H9 (cell line): ENCODE results near the gene MKNK2. TPM values are rescaled to one million over a fixed set of nuclear protein-coding genes. Genes with fewer than 3 reads are reported as not detected.

Experiments
- DNase-seq: peaks from one replicate; pipeline ENCODE4 v3.0.0-alpha.2; 2017
- H2AFZ ChIP-seq: one replicate; pipeline ENCODE4 v1.6.1; 2013; ENCODE audit warnings: mild to moderate bottlenecking, low read length, control low read depth, moderate library complexity
- H2AK5ac ChIP-seq: 2 replicates; pipeline ENCODE4 v1.6.1; 2013; ENCODE audit warnings: low read length, control low read depth, mixed read lengths; ENCODE audit not compliant: insufficient read length
- H2BK120ac ChIP-seq: one replicate; pipeline ENCODE4 v1.6.1; 2013; ENCODE audit warnings: low read depth, mild to moderate bottlenecking, low read length, control low read depth, inconsistent platforms; ENCODE audit not compliant: poor library complexity, severe bottlenecking
- H2BK12ac ChIP-seq: 2 replicates; pipeline ENCODE4 v1.6.1; 2013; ENCODE audit warnings: low read length, control low read depth, mixed read lengths, low read depth; ENCODE audit not compliant: insufficient read length
- H2BK15ac ChIP-seq: 2 replicates; pipeline ENCODE4 v1.6.1; 2013; ENCODE audit warnings: low read depth, low read length, control low read depth
- H2BK20ac ChIP-seq: one replicate; pipeline ENCODE4 v1.6.1; 2013; ENCODE audit warnings: low read depth, mild to moderate bottlenecking, low read length, control low read depth, inconsistent platforms; ENCODE audit not compliant: poor library complexity, severe bottlenecking
- H2BK5ac ChIP-seq: 2 replicates; pipeline ENCODE4 v1.6.1; 2013; ENCODE audit warnings: low read length, control low read depth, mixed read lengths; ENCODE audit not compliant: insufficient read length
- H3K14ac ChIP-seq: 2 replicates; pipeline ENCODE4 v1.6.1; 2013; ENCODE audit warnings: low read length, control low read depth; ENCODE audit not compliant: insufficient read depth
- H3K18ac ChIP-seq: 2 replicates; pipeline ENCODE4 v1.6.1; 2013; ENCODE audit warnings: low read depth, mild to moderate bottlenecking, mixed read lengths, low read length, control low read depth; ENCODE audit not compliant: insufficient read length
- H3K23ac ChIP-seq: 2 replicates; pipeline ENCODE4 v1.6.1; 2013; ENCODE audit warnings: low read length, control low read depth, mixed read lengths, low read depth; ENCODE audit not compliant: insufficient read length
- H3K23me2 ChIP-seq: 2 replicates; pipeline ENCODE4 v1.6.1; 2013; ENCODE audit warnings: low read depth, mild to moderate bottlenecking, mixed read lengths, low read length, control low read depth; ENCODE audit not compliant: insufficient read length, poor library complexity, severe bottlenecking
- H3K27ac ChIP-seq: 2 replicates; pipeline ENCODE4 v1.5.1; 2013; ENCODE audit warnings: low read length, control low read depth, mixed read lengths, low read depth; ENCODE audit not compliant: insufficient read length
- H3K27me3 ChIP-seq: 2 replicates; pipeline ENCODE4 v1.6.1; 2013; ENCODE audit warnings: low read length, control low read depth, inconsistent platforms; ENCODE audit not compliant: insufficient read depth
- H3K4ac ChIP-seq: 2 replicates; pipeline ENCODE4 v1.6.1; 2013; ENCODE audit warnings: low read depth, mild to moderate bottlenecking, control low read depth, inconsistent platforms, low read length, moderate library complexity
- H3K4me1 ChIP-seq: 2 replicates; pipeline ENCODE4 v1.6.1; 2013; ENCODE audit warnings: low read length, control low read depth, inconsistent platforms; ENCODE audit not compliant: insufficient read depth
- H3K4me2 ChIP-seq: 2 replicates; pipeline ENCODE4 v1.6.1; 2013; ENCODE audit warnings: low read length, control low read depth, mixed read lengths; ENCODE audit not compliant: insufficient read length, insufficient read depth
- H3K56ac ChIP-seq: 2 replicates; pipeline ENCODE4 v1.6.1; 2013; ENCODE audit warnings: low read depth, mild to moderate bottlenecking, mixed read lengths, low read length, control low read depth; ENCODE audit not compliant: insufficient read length
- H3K79me1 ChIP-seq: 2 replicates; pipeline ENCODE4 v1.6.1; 2013; ENCODE audit warnings: low read depth, mild to moderate bottlenecking, moderate library complexity, low read length, control low read depth, inconsistent platforms; ENCODE audit not compliant: insufficient read depth, poor library complexity, severe bottlenecking
- H3K79me2 ChIP-seq: 2 replicates; pipeline ENCODE4 v1.6.1; 2013; ENCODE audit warnings: low read length, control low read depth, inconsistent platforms; ENCODE audit not compliant: insufficient read depth
- H3K9ac ChIP-seq: 2 replicates; pipeline ENCODE4 v1.6.1; 2013; ENCODE audit warnings: low read length, control low read depth, mixed read lengths; ENCODE audit not compliant: insufficient read length; ENCODE audit errors: extremely low read depth
- H3K9me3 ChIP-seq: one replicate; pipeline ENCODE4 v1.6.1; 2013; ENCODE audit warnings: low read depth, low read length, inconsistent platforms; ENCODE audit not compliant: control insufficient read depth
- H3T11ph ChIP-seq: one replicate; pipeline ENCODE4 v1.6.1; 2013; ENCODE audit warnings: mild to moderate bottlenecking, low read length, control low read depth, inconsistent platforms
- H4K20me1 ChIP-seq: one replicate; pipeline ENCODE4 v1.6.1; 2013; ENCODE audit not compliant: control insufficient read depth, insufficient read length, insufficient read depth
- H4K5ac ChIP-seq: 2 replicates; pipeline ENCODE4 v1.6.1; 2013; ENCODE audit warnings: low read depth, mild to moderate bottlenecking, mixed read lengths, low read length, control low read depth; ENCODE audit not compliant: insufficient read length
- H4K8ac ChIP-seq: replicated peaks from 2 replicates; pipeline ENCODE4 v1.6.1; 2013; ENCODE audit warnings: low read length, control low read depth, mixed read lengths, low read depth; ENCODE audit not compliant: insufficient read length
- H4K91ac ChIP-seq: 2 replicates; pipeline ENCODE4 v1.6.1; 2013; ENCODE audit warnings: low read depth, mild to moderate bottlenecking, moderate library complexity, mixed read lengths, low read length, control low read depth; ENCODE audit not compliant: insufficient read length
- H3K27ac Mint-ChIP-seq, 3 experiments: 2 replicates in 2 of 3; 3 replicates in 1 of 3; pipeline ENCODE4 v1.8.0; 2020 to 2021; ENCODE audit warnings: mixed read lengths in 3 of 3, mild to moderate bottlenecking in 1 of 3, moderate library complexity in 1 of 3
- H3K27me3 Mint-ChIP-seq: 2 replicates; pipeline ENCODE4 v1.8.0; 2021; ENCODE audit warnings: low read depth, mild to moderate bottlenecking, moderate library complexity, mixed read lengths
- H3K36me3 Mint-ChIP-seq, 3 experiments: 2 replicates in 2 of 3; 3 replicates in 1 of 3; pipeline ENCODE4 v1.8.0; 2020 to 2021; ENCODE audit warnings: low read depth in 3 of 3, mixed read lengths in 3 of 3; ENCODE audit not compliant: insufficient read depth in 1 of 3
- H3K4me1 Mint-ChIP-seq, 2 experiments: 2 replicates each; pipeline ENCODE4 v1.8.0; 2020; ENCODE audit warnings: mixed read lengths in 2 of 2
- H3K4me3 Mint-ChIP-seq, 2 experiments: 2 replicates in 1 of 2; 3 replicates in 1 of 2; pipeline ENCODE4 v1.8.0; 2020 to 2021; ENCODE audit warnings: mild to moderate bottlenecking in 2 of 2, mixed read lengths in 2 of 2, moderate library complexity in 1 of 2
- H3K9me3 Mint-ChIP-seq, 2 experiments: 2 replicates in 1 of 2; 3 replicates in 1 of 2; pipeline ENCODE4 v1.8.0; 2020; ENCODE audit warnings: mild to moderate bottlenecking in 2 of 2, mixed read lengths in 2 of 2, moderate library complexity in 1 of 2
- WGBS: extraction: QIAGEN DNeasy Blood & Tissue Kit; methylation state at CpG from one replicate; pipeline ENCODE4 v1.1.7; 2013; ENCODE audit warnings: missing lambda C conversion rate, low lambda C conversion rate, mixed read lengths; ENCODE audit not compliant: insufficient read length; ENCODE audit errors: extremely low coverage; 5-methylcytosine and 5-hydroxymethylcytosine counted together
- total RNA-seq: library from RNA; stranded (reverse); gene quantifications from 2 replicates; pipeline ENCODE4 v1.2.1, GENCODE V29; 2021
- TF ChIP-seq, protein P1 (sequence below): fragments of 200-600 bp; sonication (generic); conservative IDR thresholded peaks from 3 replicates; pipeline ENCODE4 v1.8.0; 2021; ENCODE audit warnings: antibody characterized with exemption, mild to moderate bottlenecking

MKNK2 gene
- total RNA-seq, 1 experiment from 2014 or later = 153 TPM

DNA sequence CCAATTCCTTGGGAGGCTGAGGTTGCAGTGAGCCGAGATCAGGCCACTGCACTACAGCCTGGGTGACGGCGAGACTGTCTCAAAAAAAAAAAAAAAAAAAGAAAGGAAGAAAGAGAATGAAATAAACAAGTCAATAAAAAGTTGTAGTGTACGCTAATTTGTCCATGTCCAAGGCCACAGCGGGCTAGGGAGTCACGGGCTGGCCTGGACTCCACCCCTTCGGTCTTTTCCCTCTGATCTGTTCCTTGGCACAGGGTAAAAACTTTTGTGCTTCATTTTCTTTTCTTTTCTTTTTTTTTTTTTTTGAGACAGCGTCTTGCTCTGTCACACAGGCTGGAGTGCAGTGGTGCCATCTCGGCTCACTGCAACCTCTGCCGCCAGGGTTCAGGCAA lies 19.4 kb upstream of the MKNK2 start:
- H4K5ac ChIP-seq = no peak overlapping the region
- H3K9me3 Mint-ChIP-seq = no peaks in the 10 kb centered on the region
- H3K4me1 ChIP-seq = no peaks in the 10 kb centered on the region
- H3K79me2 ChIP-seq = no peaks in the 10 kb centered on the region
- no peaks in the 10 kb centered on the region for H3K9me3 ChIP-seq
- no peak overlapping the region for H4K8ac ChIP-seq
- no peak overlapping the region for H3T11ph ChIP-seq
- no peak overlapping the region for H3K56ac ChIP-seq
- no peak overlapping the region for H2BK5ac ChIP-seq
- no peaks in the 10 kb centered on the region for H4K20me1 ChIP-seq
- no peaks in the 10 kb centered on the region for H3K27me3 ChIP-seq
- no peak overlapping the region for H2BK120ac ChIP-seq
- WGBS = no CpG with 5 or more reads among the region's 10 CpGs
- H2BK20ac ChIP-seq = no peak overlapping the region
- no peak overlapping the region for H3K4ac ChIP-seq
- peaks cover 0 to 2% of the 10 kb centered on the region in 2 experiments; a peak in 1 of 4 replicates for H3K4me1 Mint-ChIP-seq
- no peaks in the 10 kb centered on the region for H3K79me1 ChIP-seq
- H3K14ac ChIP-seq = no peak overlapping the region
- peaks cover 4 to 21% (median 16%) of the 10 kb centered on the region in 3 experiments for H3K36me3 Mint-ChIP-seq
- no peak overlapping the region for H2AFZ ChIP-seq
- no peak overlapping the region for H2BK12ac ChIP-seq
- no peak overlapping the region for H4K91ac ChIP-seq
- no peaks in the 10 kb centered on the region for H3K27me3 Mint-ChIP-seq
- no peak overlapping the region for H3K23ac ChIP-seq
- H3K4me3 Mint-ChIP-seq = no peak overlapping the region
- no peak overlapping the region for H3K9ac ChIP-seq
- H3K23me2 ChIP-seq = no peaks in the 10 kb centered on the region
- no peak overlapping the region for H3K27ac Mint-ChIP-seq
- no peak overlapping the region for H2AK5ac ChIP-seq
- H3K27ac ChIP-seq = no peak overlapping the region
- TF ChIP-seq, protein P1, sequence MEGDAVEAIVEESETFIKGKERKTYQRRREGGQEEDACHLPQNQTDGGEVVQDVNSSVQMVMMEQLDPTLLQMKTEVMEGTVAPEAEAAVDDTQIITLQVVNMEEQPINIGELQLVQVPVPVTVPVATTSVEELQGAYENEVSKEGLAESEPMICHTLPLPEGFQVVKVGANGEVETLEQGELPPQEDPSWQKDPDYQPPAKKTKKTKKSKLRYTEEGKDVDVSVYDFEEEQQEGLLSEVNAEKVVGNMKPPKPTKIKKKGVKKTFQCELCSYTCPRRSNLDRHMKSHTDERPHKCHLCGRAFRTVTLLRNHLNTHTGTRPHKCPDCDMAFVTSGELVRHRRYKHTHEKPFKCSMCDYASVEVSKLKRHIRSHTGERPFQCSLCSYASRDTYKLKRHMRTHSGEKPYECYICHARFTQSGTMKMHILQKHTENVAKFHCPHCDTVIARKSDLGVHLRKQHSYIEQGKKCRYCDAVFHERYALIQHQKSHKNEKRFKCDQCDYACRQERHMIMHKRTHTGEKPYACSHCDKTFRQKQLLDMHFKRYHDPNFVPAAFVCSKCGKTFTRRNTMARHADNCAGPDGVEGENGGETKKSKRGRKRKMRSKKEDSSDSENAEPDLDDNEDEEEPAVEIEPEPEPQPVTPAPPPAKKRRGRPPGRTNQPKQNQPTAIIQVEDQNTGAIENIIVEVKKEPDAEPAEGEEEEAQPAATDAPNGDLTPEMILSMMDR = no peak
- no peak for DNase-seq
- no peak overlapping the region for H2BK15ac ChIP-seq
- no peak overlapping the region for H3K18ac ChIP-seq
- no peak overlapping the region for H3K4me2 ChIP-seq
